Testis (tissue), 5 donors: Measurements from ENCODE around the gene CDSN. TPM values are rescaled to one million over a fixed set of nuclear protein-coding genes. Genes with fewer than 3 reads are reported as not detected.
"Not testable (repeated sequence)": the region's sequence is repeated elsewhere in the genome, so short reads cannot be mapped to it uniquely, and the experiment has no call there.

Experiments
- DNase-seq: peaks from one replicate; pipeline ENCODE4 v3.0.0-alpha.2; 2019
- H3K27ac ChIP-seq, 2 donors: fragments of 200-600 bp; sonication (generic); one replicate each; pipeline ENCODE4 v1.5.1; 2019
- H3K27me3 ChIP-seq: fragments of 200-600 bp; sonication (generic); one replicate; pipeline ENCODE4 v1.5.1; 2019
- H3K36me3 ChIP-seq: fragments of 200-600 bp; sonication (generic); one replicate; pipeline ENCODE4 v1.5.1; 2017; ENCODE audit warnings: low read depth; ENCODE audit errors: missing control alignments
- H3K4me1 ChIP-seq: fragments of 200-600 bp; sonication (generic); one replicate; pipeline ENCODE4 v1.5.1; 2019
- H3K4me3 ChIP-seq, 2 donors: fragments of 200-600 bp; sonication (generic); one replicate each; pipeline ENCODE4 v1.5.1; 2017 to 2019
- H3K9me3 ChIP-seq: fragments of 200-600 bp; sonication (generic); one replicate; pipeline ENCODE4 v1.5.1; 2017
- CTCF ChIP-seq, 3 experiments: fragments of 450-650 bp in 2 of 3; fragments of 200-600 bp in 1 of 3; sonication (generic) in 1 of 3; IDR thresholded peaks; one replicate each; pipeline ENCODE4 v1.5.1; 2016 to 2019; ENCODE audit warnings: antibody characterized with exemption in 3 of 3, mild to moderate bottlenecking in 2 of 3, moderate library complexity in 1 of 3
- POLR2A ChIP-seq: fragments of 450-650 bp; IDR thresholded peaks from one replicate; pipeline ENCODE4 v1.6.1; 2017; ENCODE audit warnings: antibody characterized with exemption, mild to moderate bottlenecking, moderate library complexity
- WGBS, 2 donors: methylation state at CpG; one replicate each; pipeline ENCODE4 v1.1.5; 2018; 5-methylcytosine and 5-hydroxymethylcytosine counted together
- intact Hi-C: fragments of 100-400 bp; cut with DNase I; formaldehyde crosslinking; loops from one replicate; pipeline ENCODE4 v1.15.1; 2023; ENCODE audit warnings: low total_unique reads
- long read RNA-seq, 2 donors: transcript quantifications; one replicate each; lab custom pipeline, GENCODE V29; 2026
- polyA plus RNA-seq: library from polyadenylated mRNA; stranded (reverse); fragments of 350-450 nt; fragmentation: Illumina TruSeq; extraction: RNeasy Lipid Tissue Mini Kit (QIAGEN cat#74804); gene quantifications from one replicate; pipeline ENCODE4 v1.2.3, GENCODE V29; 2014; ENCODE audit warnings: low read depth, low replicate concordance; ENCODE audit not compliant: insufficient read depth
- total RNA-seq, 2 donors: library from RNA; depleted of rRNA; stranded (reverse); fragments of >200 nt; gene quantifications; one replicate each; pipeline ENCODE4 v1.2.3, GENCODE V29; 2016

CDSN gene
- total RNA-seq (under 1 TPM in 1 of 2 donors, not detected in 1; 0.06 TPM), polyA plus RNA-seq (0.32 TPM)
- long read RNA-seq, donor 1: 0 reads
- long read RNA-seq, donor 2: 0 reads

GRCh38 chr6:31120151-31120915, at the start of gene CDSN:
Gene CDSN (minus strand): TSS chr6:31120446. CDS start chr6:31120419, 27 bp downstream.
- no peak for DNase-seq
- Histone ChIP-seq H3K4me1 (peaks cover 16% of the 10 kb centered on the region), H3K4me3 (no peak within 1 kb of the TSS), H3K27ac (no peak within 1 kb of the TSS), H3K27me3 (no peaks in the 10 kb centered on the region), H3K9me3 (no peaks in the 10 kb centered on the region), H3K36me3 (no peaks in the 10 kb centered on the region)
- TF ChIP-seq CTCF (IDR thresholded peaks at IDR 0.05): no peak
- TF ChIP-seq POLR2A: no peak
- WGBS, 2 donors: 86 to 91% methylated on average over 17 to 26 of the region's 26 CpGs
- intact Hi-C loops: no loop called here

GRCh38 chr6:31169123-31169857, 49.0 kb upstream of the CDSN start:
- H3K27me3 ChIP-seq: no peaks in the 10 kb centered on the region
- H3K4me3 ChIP-seq: no peak overlapping the region
- intact Hi-C loops: no loop called here
- DNase-seq: no peak
- no peaks in the 10 kb centered on the region for H3K36me3 ChIP-seq
- H3K9me3 ChIP-seq: no peaks in the 10 kb centered on the region
- H3K4me1 ChIP-seq: no peaks in the 10 kb centered on the region
- TF ChIP-seq CTCF (IDR thresholded peaks at IDR 0.05) (no peak), POLR2A (no peak)
- no peak overlapping the region for H3K27ac ChIP-seq
- 77 to 84% methylated on average over 10 of the region's 10 CpGs for WGBS, 2 donors

- no peak overlapping the region for H3K4me3 ChIP-seq
- H3K27me3 ChIP-seq: no peaks in the 10 kb centered on the region
- TF ChIP-seq POLR2A: no peak
- no peak for TF ChIP-seq CTCF (IDR thresholded peaks at IDR 0.05)
- DNase-seq: no peak
- no peaks in the 10 kb centered on the region for H3K4me1 ChIP-seq
- no peak overlapping the region for H3K27ac ChIP-seq
- no peaks in the 10 kb centered on the region for H3K9me3 ChIP-seq
- 78 to 79% methylated on average over 3 of the region's 3 CpGs for WGBS, 2 donors
- intact Hi-C loops: no loop called here
- H3K36me3 ChIP-seq: no peaks in the 10 kb centered on the region
Observed at GRCh38 chr6:31168606-31169005, 48.4 kb upstream of the CDSN start.

GRCh38 chr6:31165986-31166385, 45.7 kb upstream of the CDSN start:
- Histone ChIP-seq H3K9me3 (no peaks in the 10 kb centered on the region), H3K4me1 (no peaks in the 10 kb centered on the region), H3K4me3 (no peak overlapping the region), H3K36me3 (no peaks in the 10 kb centered on the region), H3K27ac (no peak overlapping the region), H3K27me3 (no peaks in the 10 kb centered on the region)
- TF ChIP-seq POLR2A (no peak), CTCF (IDR thresholded peaks at IDR 0.05) (no peak)
- intact Hi-C loops: no loop called here
- DNase-seq: no peak
- WGBS, 2 donors: 73 to 77% methylated on average over 5 of the region's 5 CpGs

- H3K36me3 ChIP-seq, intact Hi-C loops, H3K4me1 ChIP-seq, H3K27me3 ChIP-seq, H3K9me3 ChIP-seq, H3K4me3 ChIP-seq, H3K27ac ChIP-seq, DNase-seq: not testable (repeated sequence)
- 87 to 88% methylated on average over 15 to 17 of the region's 17 CpGs for WGBS, 2 donors
Observed at GRCh38 chr6:31165064-31165832, 45.0 kb upstream of the CDSN start.

- H3K27me3 ChIP-seq, DNase-seq, H3K4me3 ChIP-seq, H3K36me3 ChIP-seq, intact Hi-C loops, H3K27ac ChIP-seq, H3K4me1 ChIP-seq, H3K9me3 ChIP-seq: not testable (repeated sequence)
- WGBS, 2 donors: 84 to 96% methylated on average over 2 to 7 of the region's 9 CpGs
Observed at GRCh38 chr6:31164475-31165063, 44.3 kb upstream of the CDSN start.
